Parathyroid adenoma (tissue), 2 donors: Measurements from ENCODE around the gene EVPLL.
"Not testable (repeated sequence)": the region's sequence is repeated elsewhere in the genome, so short reads cannot be mapped to it uniquely, and the experiment has no call there.

Source experiments
- H2AFZ ChIP-seq: fragments of 300-600 bp; sonication (generic); one replicate; pipeline ENCODE4 v1.7.0; 2017; ENCODE audit warnings: antibody characterized with exemption, mild to moderate bottlenecking
- H3K27ac ChIP-seq: fragments of 300-600 bp; sonication (generic); one replicate; pipeline ENCODE4 v1.7.0; 2017
- H3K27me3 ChIP-seq: fragments of 300-600 bp; sonication (generic); one replicate; pipeline ENCODE4 v1.7.0; 2017; ENCODE audit warnings: low read length; ENCODE audit not compliant: control insufficient read depth, insufficient read depth
- H3K36me3 ChIP-seq: fragments of 300-600 bp; sonication (generic); one replicate; pipeline ENCODE4 v1.7.0; 2017; ENCODE audit warnings: low read length; ENCODE audit not compliant: control insufficient read depth, insufficient read depth
- H3K4me1 ChIP-seq: fragments of 300-600 bp; sonication (generic); one replicate; pipeline ENCODE4 v1.7.0; 2017; ENCODE audit warnings: control low read depth
- H3K4me2 ChIP-seq: fragments of 300-600 bp; sonication (generic); one replicate; pipeline ENCODE4 v1.7.0; 2017; ENCODE audit warnings: low read length
- H3K4me3 ChIP-seq: fragments of 300-600 bp; sonication (generic); one replicate; pipeline ENCODE4 v1.7.0; 2017; ENCODE audit warnings: low read depth, low read length
- H3K79me2 ChIP-seq: fragments of 300-600 bp; sonication (generic); one replicate; pipeline ENCODE4 v1.7.0; 2017; ENCODE audit warnings: control low read depth
- H3K9ac ChIP-seq: fragments of 300-600 bp; sonication (generic); one replicate; pipeline ENCODE4 v1.7.0; 2017; ENCODE audit warnings: mild to moderate bottlenecking
- H3K9me3 ChIP-seq: fragments of 300-600 bp; sonication (generic); one replicate; pipeline ENCODE4 v1.7.0; 2017; ENCODE audit warnings: low read length; ENCODE audit not compliant: control insufficient read depth
- CTCF ChIP-seq: fragments of 300-600 bp; sonication (generic); IDR thresholded peaks from one replicate; pipeline ENCODE4 v1.7.0; 2017; ENCODE audit warnings: antibody characterized with exemption, mild to moderate bottlenecking
- donor health status: primary hyperparathyroidism.

Gene EVPLL

GRCh38 chr17:18368946-18369345 is 8.6 kb upstream of the EVPLL start:
- Histone ChIP-seq H3K36me3 (no peaks in the 10 kb centered on the region), H3K27me3 (no peaks in the 10 kb centered on the region), H3K4me3 (no peak overlapping the region), H3K4me1 (no peaks in the 10 kb centered on the region), H3K79me2 (no peaks in the 10 kb centered on the region), H3K27ac (no peak overlapping the region), H3K9ac (no peak overlapping the region), H3K9me3 (no peaks in the 10 kb centered on the region), H2AFZ (no peak overlapping the region), H3K4me2 (no peak overlapping the region)
- no peak for TF ChIP-seq CTCF

DNA sequence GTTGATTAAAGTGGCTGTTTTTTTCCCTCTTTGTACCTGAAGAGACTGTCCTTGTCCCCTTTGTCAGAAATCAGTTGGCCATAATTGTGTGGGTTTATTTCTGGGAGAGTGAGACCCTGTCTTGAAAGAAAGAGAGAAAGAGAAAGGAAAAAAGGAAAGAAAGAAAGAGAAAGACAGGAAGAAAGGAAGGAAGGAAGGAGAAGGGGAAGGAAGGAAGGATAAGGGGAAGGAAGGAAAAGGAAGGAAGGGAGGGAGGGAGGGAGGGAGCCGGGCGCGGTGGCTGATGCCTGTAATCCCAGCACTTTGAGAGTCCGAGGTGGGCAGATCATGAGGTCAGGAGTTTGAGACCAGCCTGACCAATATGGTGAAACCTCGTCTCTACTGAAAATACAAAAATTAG is 6.8 kb upstream of the EVPLL start:
- H3K9me3 ChIP-seq, result no peaks in the 10 kb centered on the region
- no peaks in the 10 kb centered on the region for H3K27me3 ChIP-seq
- H3K9ac ChIP-seq, result no peak overlapping the region
- no peak overlapping the region for H2AFZ ChIP-seq
- H3K4me1 ChIP-seq, result no peaks in the 10 kb centered on the region
- no peak for TF ChIP-seq CTCF
- H3K79me2 ChIP-seq, result no peaks in the 10 kb centered on the region
- H3K36me3 ChIP-seq, result no peaks in the 10 kb centered on the region
- no peak overlapping the region for H3K27ac ChIP-seq
- H3K4me3 ChIP-seq, result no peak overlapping the region
- H3K4me2 ChIP-seq, result no peak overlapping the region

- Histone ChIP-seq H3K9ac (no peak overlapping the region), H3K4me1 (no peaks in the 10 kb centered on the region), H2AFZ (no peak overlapping the region), H3K79me2 (no peaks in the 10 kb centered on the region), H3K9me3 (no peaks in the 10 kb centered on the region), H3K4me3 (no peak overlapping the region), H3K4me2 (no peak overlapping the region), H3K27ac (no peak overlapping the region), H3K27me3 (no peaks in the 10 kb centered on the region), H3K36me3 (no peaks in the 10 kb centered on the region)
- TF ChIP-seq CTCF, result no peak
These were observed 6.1 kb upstream of the EVPLL start for GRCh38 chr17:18371455-18371854.

DNA sequence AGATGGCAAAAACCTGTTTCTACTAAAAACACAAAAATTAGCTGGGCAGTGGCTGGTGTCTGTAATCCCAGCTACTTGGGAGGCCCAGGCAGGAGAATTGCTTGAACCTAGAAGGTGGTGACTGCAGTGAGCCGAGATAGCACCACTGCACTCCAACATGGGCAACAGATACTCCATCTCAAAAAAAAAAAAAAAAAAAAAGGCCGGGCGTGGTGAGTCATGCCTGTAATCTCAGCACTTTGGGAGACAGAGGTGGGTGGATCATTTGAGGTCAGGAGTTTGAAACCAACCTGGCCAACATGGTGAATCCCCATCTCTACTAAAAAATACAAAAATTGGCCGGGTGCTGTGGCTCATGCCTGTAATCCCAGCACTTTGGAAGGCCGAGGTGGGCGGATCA is 4.4 kb upstream of the EVPLL start:
- not testable (repeated sequence) for H3K79me2 ChIP-seq, H3K9me3 ChIP-seq, H3K27me3 ChIP-seq, H3K36me3 ChIP-seq, H3K9ac ChIP-seq, H3K4me2 ChIP-seq, H3K27ac ChIP-seq, H2AFZ ChIP-seq, H3K4me3 ChIP-seq
- H3K4me1 ChIP-seq, result peaks cover 15% of the 10 kb centered on the region

DNA sequence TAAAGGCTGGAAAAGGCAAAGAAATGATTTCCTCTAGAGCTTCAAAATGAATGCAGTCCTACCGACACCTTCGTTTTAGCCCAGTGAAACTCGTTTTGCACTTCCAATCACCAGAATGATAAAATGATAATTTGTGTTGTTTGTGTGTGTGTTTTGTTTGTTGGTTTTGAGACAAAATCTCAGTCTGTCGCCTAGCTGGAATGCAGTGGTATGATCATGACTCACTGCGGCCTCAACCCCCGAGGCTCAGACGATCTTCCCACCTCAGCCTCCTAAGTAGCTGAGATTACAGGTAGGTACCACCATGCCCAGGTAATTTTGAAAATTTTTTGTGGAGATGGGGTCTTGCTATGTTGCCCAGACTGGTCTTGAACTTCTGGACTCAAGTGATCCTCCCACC is 3.4 kb upstream of the EVPLL start:
- Histone ChIP-seq H3K27ac (no peak overlapping the region), H3K9me3 (no peaks in the 10 kb centered on the region), H3K79me2 (no peaks in the 10 kb centered on the region), H3K4me2 (no peak overlapping the region), H3K4me3 (no peak overlapping the region), H3K4me1 (peaks cover 16% of the 10 kb centered on the region), H3K36me3 (no peaks in the 10 kb centered on the region), H3K9ac (no peak overlapping the region), H2AFZ (no peak overlapping the region), H3K27me3 (no peaks in the 10 kb centered on the region)
- no peak for TF ChIP-seq CTCF
